Stimulated activated CD4-positive, alpha-beta T cell treated with anti-CD3 and anti-CD28 coated beads, Interleukin-1b, Interleukin-23, amount 100 ng/mL, for 4 hours (primary cell): ENCODE results near the gene ATOH7.
"Not testable (repeated sequence)": the region's sequence is repeated elsewhere in the genome, so short reads cannot be mapped to it uniquely, and the experiment has no call there.

Experiments used
- DNase-seq, 2 donors: peaks; one replicate each; pipeline ENCODE4 v3.0.0-alpha.2; 2020; ENCODE audit warnings: low read depth in 2 of 2

ATOH7 gene

GRCh38 chr10:68237173-68237572, 5.3 kb upstream of the ATOH7 start:
- DNase-seq: no peak

- no peak for DNase-seq
Observed at GRCh38 chr10:68235581-68235980, 3.7 kb upstream of the ATOH7 start.

GRCh38 chr10:68235111-68235510, 3.2 kb upstream of the ATOH7 start:
- DNase-seq: no peak

GRCh38 chr10:68233046-68233445, 1.1 kb upstream of the ATOH7 start:
- DNase-seq: no peak

- DNase-seq: peak; percentile 13 to 32
Observed at GRCh38 chr10:68231106-68231816, 652 bp downstream of the ATOH7 start.

GRCh38 chr10:68230268-68230667, 1.6 kb downstream of the ATOH7 start:
- no peak for DNase-seq

GRCh38 chr10:68224810-68225209, 7.1 kb downstream of the ATOH7 start:
- DNase-seq: no peak

- no peak for DNase-seq
Observed at GRCh38 chr10:68223535-68224165, 8.3 kb downstream of the ATOH7 start.

- DNase-seq: no peak
Observed at GRCh38 chr10:68222391-68222790, 9.5 kb downstream of the ATOH7 start.

GRCh38 chr10:68221196-68221595, 10.7 kb downstream of the ATOH7 start:
- no peak for DNase-seq

GRCh38 chr10:68218786-68219185, 13.1 kb downstream of the ATOH7 start:
- no peak for DNase-seq

GRCh38 chr10:68212721-68213352, 19.1 kb downstream of the ATOH7 start:
- no peak for DNase-seq

GRCh38 chr10:68211669-68212068, 20.2 kb downstream of the ATOH7 start:
- no peak for DNase-seq

- DNase-seq: no peak
Observed at GRCh38 chr10:68208424-68209042, 23.4 kb downstream of the ATOH7 start.

- no peak for DNase-seq
Observed at GRCh38 chr10:68202960-68203353, 29.0 kb downstream of the ATOH7 start.

- no peak for DNase-seq
Observed at GRCh38 chr10:68196701-68197100, 35.2 kb downstream of the ATOH7 start.

GRCh38 chr10:68195776-68196175, 36.1 kb downstream of the ATOH7 start:
- not testable (repeated sequence) for DNase-seq

- DNase-seq: no peak
Observed at GRCh38 chr10:68194290-68194689, 37.6 kb downstream of the ATOH7 start.

GRCh38 chr10:68192113-68192512, 39.8 kb downstream of the ATOH7 start:
- DNase-seq: no peak

- no peak for DNase-seq
Observed at GRCh38 chr10:68188835-68189234, 43.1 kb downstream of the ATOH7 start.

GRCh38 chr10:68185085-68185484, 46.8 kb downstream of the ATOH7 start:
- DNase-seq: no peak

- no peak for DNase-seq
Observed at GRCh38 chr10:68184546-68184945, 47.4 kb downstream of the ATOH7 start.
